Neural cell (in vitro differentiated cells): ENCODE measurements around the gene NPRL2. TPM values are rescaled to one million over a fixed set of nuclear protein-coding genes. Genes with fewer than 3 reads are reported as not detected.

Experiments
- H2AFZ ChIP-seq: fragments of 200-600, 300-800 bp; sonication (generic), shearing (Covaris generic); 2 replicates; pipeline ENCODE4 v1.6.0; 2014; ENCODE audit warnings: low read depth, mild to moderate bottlenecking, antibody characterized with exemption, low read length, moderate library complexity
- H3F3A ChIP-seq: fragments of 200-600 bp; shearing (Covaris generic); 2 replicates; pipeline ENCODE4 v1.6.1; 2016; ENCODE audit warnings: mild to moderate bottlenecking, moderate library complexity, mixed read lengths, antibody characterized with exemption, low read length; ENCODE audit not compliant: insufficient read depth, poor library complexity, severe bottlenecking
- H3K27ac ChIP-seq: fragments of 200-600, 300-800 bp; sonication (generic), shearing (Covaris generic); 2 replicates; pipeline ENCODE4 v1.5.1; 2014; ENCODE audit warnings: mild to moderate bottlenecking, low read length, moderate library complexity
- H3K27me3 ChIP-seq: fragments of 300-800, 200-600 bp; sonication (generic), shearing (Covaris generic); 2 replicates; pipeline ENCODE4 v1.6.0; 2014; ENCODE audit warnings: mild to moderate bottlenecking, low read depth, low read length, moderate library complexity; ENCODE audit not compliant: insufficient read depth
- H3K36me3 ChIP-seq: fragments of 300-800, 200-600 bp; sonication (generic), shearing (Covaris generic); 2 replicates; pipeline ENCODE4 v1.5.1; 2014; ENCODE audit warnings: mild to moderate bottlenecking, antibody characterized with exemption, low read length, moderate library complexity; ENCODE audit not compliant: insufficient read depth
- H3K4me2 ChIP-seq: fragments of 300-800, 200-600 bp; sonication (generic), shearing (Covaris generic); 2 replicates; pipeline ENCODE4 v1.6.0; 2014; ENCODE audit warnings: mild to moderate bottlenecking, low read length
- H3K4me3 ChIP-seq: fragments of 300-800, 200-600 bp; sonication (generic), shearing (Covaris generic); 2 replicates; pipeline ENCODE4 v1.5.1; 2014; ENCODE audit warnings: mild to moderate bottlenecking, low read length, moderate library complexity
- H3K79me2 ChIP-seq: fragments of 200-600 bp; shearing (Covaris generic); replicated peaks from 2 replicates; pipeline ENCODE4 v1.6.0; 2014; ENCODE audit warnings: mild to moderate bottlenecking, low read length, moderate library complexity; ENCODE audit not compliant: insufficient read depth
- H3K9ac ChIP-seq: fragments of 300-800, 200-600 bp; sonication (generic), shearing (Covaris generic); 2 replicates; pipeline ENCODE4 v1.6.1; 2016; ENCODE audit warnings: mild to moderate bottlenecking, low read length, mixed read lengths
- H3K9me2 ChIP-seq: fragments of 200-600 bp; shearing (Covaris generic); 2 replicates; pipeline ENCODE4 v1.6.1; 2016; ENCODE audit warnings: mild to moderate bottlenecking, low read length, mixed read lengths; ENCODE audit not compliant: insufficient read depth
- H3K9me3 ChIP-seq: fragments of 200-600, 300-800 bp; sonication (generic), shearing (Covaris generic); 2 replicates; pipeline ENCODE4 v1.6.1; 2016; ENCODE audit warnings: mild to moderate bottlenecking, mixed run types, low read length, moderate library complexity, mixed read lengths
- H4K20me1 ChIP-seq: fragments of 200-600 bp; shearing (Covaris generic); 2 replicates; pipeline ENCODE4 v1.6.1; 2016; ENCODE audit warnings: mild to moderate bottlenecking, mixed run types; ENCODE audit not compliant: insufficient read depth
- CTCF ChIP-seq: fragments of 450-650 bp; IDR thresholded peaks from 2 replicates; pipeline ENCODE4 v1.5.1; 2014; ENCODE audit warnings: antibody characterized with exemption, mild to moderate bottlenecking, moderate library complexity; ENCODE audit not compliant: poor library complexity, severe bottlenecking
- EP300 ChIP-seq: fragments of 450-650 bp; conservative IDR thresholded peaks from 2 replicates; pipeline ENCODE4 v1.6.1; 2014; ENCODE audit warnings: antibody characterized with exemption, mild to moderate bottlenecking, moderate library complexity; ENCODE audit not compliant: poor library complexity, severe bottlenecking
- EZH2 ChIP-seq: fragments of 200-600, 300-800 bp; shearing (Covaris generic), sonication (generic); IDR thresholded peaks from 2 replicates; pipeline ENCODE4 v1.6.1; 2014; ENCODE audit warnings: antibody characterized with exemption, low read length, borderline replicate concordance, mild to moderate bottlenecking; ENCODE audit not compliant: insufficient read depth, poor library complexity, severe bottlenecking
- MXI1 ChIP-seq: fragments of 450-650 bp; conservative IDR thresholded peaks from 2 replicates; pipeline ENCODE4 v1.6.1; 2014; ENCODE audit warnings: antibody characterized with exemption, mild to moderate bottlenecking; ENCODE audit not compliant: poor library complexity, severe bottlenecking
- POLR2AphosphoS5 ChIP-seq: IDR thresholded peaks from 2 replicates; pipeline ENCODE4 v1.6.1; 2012
- RAD21 ChIP-seq: fragments of 450-650 bp; conservative IDR thresholded peaks from 2 replicates; pipeline ENCODE4 v1.6.1; 2014; ENCODE audit warnings: antibody characterized with exemption, mild to moderate bottlenecking, moderate library complexity
- SMC3 ChIP-seq: fragments of 450-650 bp; conservative IDR thresholded peaks from 2 replicates; pipeline ENCODE4 v1.6.1; 2014; ENCODE audit warnings: antibody characterized with exemption, mild to moderate bottlenecking, moderate library complexity; ENCODE audit not compliant: poor library complexity
- TAF1 ChIP-seq: IDR thresholded peaks from 2 replicates; pipeline ENCODE4 v1.6.1; 2012; ENCODE audit warnings: low read depth
- polyA plus RNA-seq: library from polyadenylated mRNA; depleted of rRNA; stranded (reverse); fragments of >200 nt; gene quantifications from 2 replicates; pipeline ENCODE4 v1.2.3, GENCODE V29; 2014
- TF ChIP-seq, protein P1 (sequence below): IDR thresholded peaks from 2 replicates; pipeline ENCODE4 v1.6.1; 2012; ENCODE audit warnings: borderline replicate concordance

Gene NPRL2
- polyA plus RNA-seq, 1 donor from 2014 or later = 118 TPM

DNA sequence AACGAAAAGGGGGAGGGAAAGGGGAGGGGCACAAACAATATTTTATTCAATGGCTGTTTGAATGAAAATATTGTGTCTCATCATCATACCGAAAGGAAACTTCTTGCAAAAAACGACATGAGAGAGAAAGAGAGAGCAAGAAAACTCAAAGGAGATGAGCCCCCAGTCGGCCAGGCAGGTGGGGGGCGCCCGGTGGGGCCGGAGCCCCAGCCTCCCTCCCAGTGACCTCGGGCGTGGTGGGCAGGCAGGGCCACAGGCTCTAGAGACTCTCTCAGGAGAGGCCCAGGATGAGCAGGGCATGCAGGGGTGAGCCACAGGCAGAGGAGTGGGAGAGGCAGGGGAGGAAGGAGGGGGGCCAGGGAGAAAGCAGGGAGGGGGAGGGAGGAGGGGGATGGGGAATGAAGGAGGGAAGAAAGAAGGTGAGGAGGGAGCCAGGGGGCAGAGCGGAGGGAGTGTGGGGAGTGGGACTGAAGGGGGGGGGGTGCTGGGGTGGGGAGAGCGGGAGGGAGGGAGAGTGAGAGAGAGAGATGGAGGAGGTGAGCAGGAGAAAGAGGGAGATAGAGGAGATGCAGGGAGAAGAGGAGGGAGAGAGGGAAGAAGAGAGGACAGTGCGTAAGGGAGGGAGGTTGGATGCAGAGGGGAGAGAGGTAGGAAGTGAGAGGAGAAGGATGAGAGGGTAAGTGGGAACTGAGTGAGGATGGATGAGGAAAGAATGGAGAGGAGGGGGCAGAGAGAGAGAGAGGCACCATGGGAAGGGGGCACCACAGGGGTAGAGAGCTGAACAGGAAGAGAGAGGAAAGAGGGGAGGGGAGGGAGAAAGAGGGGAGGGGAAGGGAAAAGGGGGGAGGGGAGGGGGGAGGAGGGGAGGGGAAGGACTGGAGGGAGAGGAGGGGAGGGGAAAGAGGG is 22.8 kb upstream of the NPRL2 start:
- H3K9me2 ChIP-seq = no peaks in the 10 kb centered on the region
- no peaks in the 10 kb centered on the region for H3F3A ChIP-seq
- no peak overlapping the region for H3K4me2 ChIP-seq
- TF ChIP-seq, protein P1, sequence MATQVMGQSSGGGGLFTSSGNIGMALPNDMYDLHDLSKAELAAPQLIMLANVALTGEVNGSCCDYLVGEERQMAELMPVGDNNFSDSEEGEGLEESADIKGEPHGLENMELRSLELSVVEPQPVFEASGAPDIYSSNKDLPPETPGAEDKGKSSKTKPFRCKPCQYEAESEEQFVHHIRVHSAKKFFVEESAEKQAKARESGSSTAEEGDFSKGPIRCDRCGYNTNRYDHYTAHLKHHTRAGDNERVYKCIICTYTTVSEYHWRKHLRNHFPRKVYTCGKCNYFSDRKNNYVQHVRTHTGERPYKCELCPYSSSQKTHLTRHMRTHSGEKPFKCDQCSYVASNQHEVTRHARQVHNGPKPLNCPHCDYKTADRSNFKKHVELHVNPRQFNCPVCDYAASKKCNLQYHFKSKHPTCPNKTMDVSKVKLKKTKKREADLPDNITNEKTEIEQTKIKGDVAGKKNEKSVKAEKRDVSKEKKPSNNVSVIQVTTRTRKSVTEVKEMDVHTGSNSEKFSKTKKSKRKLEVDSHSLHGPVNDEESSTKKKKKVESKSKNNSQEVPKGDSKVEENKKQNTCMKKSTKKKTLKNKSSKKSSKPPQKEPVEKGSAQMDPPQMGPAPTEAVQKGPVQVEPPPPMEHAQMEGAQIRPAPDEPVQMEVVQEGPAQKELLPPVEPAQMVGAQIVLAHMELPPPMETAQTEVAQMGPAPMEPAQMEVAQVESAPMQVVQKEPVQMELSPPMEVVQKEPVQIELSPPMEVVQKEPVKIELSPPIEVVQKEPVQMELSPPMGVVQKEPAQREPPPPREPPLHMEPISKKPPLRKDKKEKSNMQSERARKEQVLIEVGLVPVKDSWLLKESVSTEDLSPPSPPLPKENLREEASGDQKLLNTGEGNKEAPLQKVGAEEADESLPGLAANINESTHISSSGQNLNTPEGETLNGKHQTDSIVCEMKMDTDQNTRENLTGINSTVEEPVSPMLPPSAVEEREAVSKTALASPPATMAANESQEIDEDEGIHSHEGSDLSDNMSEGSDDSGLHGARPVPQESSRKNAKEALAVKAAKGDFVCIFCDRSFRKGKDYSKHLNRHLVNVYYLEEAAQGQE = no peak
- TF ChIP-seq TAF1 (no peak), CTCF (no peak), EP300 (no peak), SMC3 (no peak), MXI1 (no peak), RAD21 (no peak)
- H3K9ac ChIP-seq = no peak overlapping the region
- H3K27me3 ChIP-seq = no peaks in the 10 kb centered on the region
- no peaks in the 10 kb centered on the region for H3K36me3 ChIP-seq
- H3K79me2 ChIP-seq = no peaks in the 10 kb centered on the region
- H3K4me3 ChIP-seq = no peak overlapping the region
- no peak overlapping the region for H2AFZ ChIP-seq
- H3K9me3 ChIP-seq = no peaks in the 10 kb centered on the region
- no peak overlapping the region for H3K27ac ChIP-seq
- H4K20me1 ChIP-seq = no peaks in the 10 kb centered on the region

DNA sequence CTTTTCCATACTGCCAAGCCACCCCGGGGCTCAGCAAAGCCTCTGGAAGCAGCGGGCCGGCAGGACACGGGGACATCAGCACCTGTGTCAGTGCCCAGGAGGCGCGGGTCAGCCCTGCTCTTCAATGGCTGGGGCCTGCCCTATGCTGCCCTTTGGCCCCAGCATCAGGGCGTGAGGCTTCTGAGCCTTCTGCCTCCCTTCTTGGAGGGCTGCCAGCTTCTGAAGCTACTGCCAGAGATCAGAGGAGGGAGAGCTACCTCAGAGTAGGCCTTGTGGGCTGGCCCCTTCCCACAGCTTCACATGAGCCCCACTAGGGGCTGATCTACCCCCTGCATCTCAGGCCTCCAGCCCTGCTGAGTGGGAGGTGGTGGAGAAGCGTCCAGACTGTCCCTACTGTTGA is 21.8 kb upstream of the NPRL2 start:
- no peaks in the 10 kb centered on the region for H3K79me2 ChIP-seq
- H3K27me3 ChIP-seq = no peaks in the 10 kb centered on the region
- no peak overlapping the region for H3K27ac ChIP-seq
- TF ChIP-seq, protein P1 = no peak
- TF ChIP-seq EZH2 (no peak), CTCF (no peak), EP300 (no peak), SMC3 (no peak), TAF1 (no peak), POLR2AphosphoS5 (no peak), RAD21 (no peak), MXI1 (no peak)
- H3K9me2 ChIP-seq = no peaks in the 10 kb centered on the region
- H3K4me2 ChIP-seq = no peak overlapping the region
- peaks cover 1% of the 10 kb centered on the region for H3K36me3 ChIP-seq
- no peak overlapping the region for H3K9ac ChIP-seq
- H3K4me3 ChIP-seq = no peak overlapping the region
- no peaks in the 10 kb centered on the region for H3F3A ChIP-seq
- no peak overlapping the region for H2AFZ ChIP-seq
- H3K9me3 ChIP-seq = no peaks in the 10 kb centered on the region
- H4K20me1 ChIP-seq = no peaks in the 10 kb centered on the region
